ENCODE results near the gene SELENOS. TPM values are rescaled to one million over a fixed set of nuclear protein-coding genes. Genes with fewer than 3 reads are reported as not detected.

SELENOS gene
- total RNA-seq, 1 donor from 2014 or later, result 24.5 TPM

GRCh38 chr15:101276501-101277037 lies 716 bp downstream of the SELENOS start:
- no peak for DNase-seq
- H3K4me3 Mint-ChIP-seq, result peak overlapping the region; percentile 90
- ChIA-PET CTCF (interaction anchor here (1.0 to 1.1 kb wide), 2 partner anchors 12 to 379 kb away, joined by 3 to 4 read pairs; no protein-coding TSS in a partner anchor), POLR2A (interaction anchor here (0.7 to 1.6 kb wide), 4 partner anchors 16 to 117 kb away, joined by 3 to 9 read pairs (median 6); partner anchors contain the start of genes CHSY1 and SNRPA1)
- peaks cover 61% of the 10 kb centered on the region for H3K36me3 Mint-ChIP-seq (ENCODE audit: low read depth)
- peak overlapping the region; percentile 70 for H3K27ac Mint-ChIP-seq
- peaks cover 14% of the 10 kb centered on the region for H3K4me1 Mint-ChIP-seq
- TF ChIP-seq, protein P1, sequence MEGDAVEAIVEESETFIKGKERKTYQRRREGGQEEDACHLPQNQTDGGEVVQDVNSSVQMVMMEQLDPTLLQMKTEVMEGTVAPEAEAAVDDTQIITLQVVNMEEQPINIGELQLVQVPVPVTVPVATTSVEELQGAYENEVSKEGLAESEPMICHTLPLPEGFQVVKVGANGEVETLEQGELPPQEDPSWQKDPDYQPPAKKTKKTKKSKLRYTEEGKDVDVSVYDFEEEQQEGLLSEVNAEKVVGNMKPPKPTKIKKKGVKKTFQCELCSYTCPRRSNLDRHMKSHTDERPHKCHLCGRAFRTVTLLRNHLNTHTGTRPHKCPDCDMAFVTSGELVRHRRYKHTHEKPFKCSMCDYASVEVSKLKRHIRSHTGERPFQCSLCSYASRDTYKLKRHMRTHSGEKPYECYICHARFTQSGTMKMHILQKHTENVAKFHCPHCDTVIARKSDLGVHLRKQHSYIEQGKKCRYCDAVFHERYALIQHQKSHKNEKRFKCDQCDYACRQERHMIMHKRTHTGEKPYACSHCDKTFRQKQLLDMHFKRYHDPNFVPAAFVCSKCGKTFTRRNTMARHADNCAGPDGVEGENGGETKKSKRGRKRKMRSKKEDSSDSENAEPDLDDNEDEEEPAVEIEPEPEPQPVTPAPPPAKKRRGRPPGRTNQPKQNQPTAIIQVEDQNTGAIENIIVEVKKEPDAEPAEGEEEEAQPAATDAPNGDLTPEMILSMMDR (IDR thresholded peaks at IDR 0.05), result no peak
- no peaks in the 10 kb centered on the region for H3K9me3 Mint-ChIP-seq
- H3K27me3 Mint-ChIP-seq, result no peaks in the 10 kb centered on the region
- intact Hi-C loops (cut with micrococcal nuclease), result loop anchor here (1.0 kb wide), 3 partner anchors 18 to 674 kb away; partner anchors contain the start of genes ASB7, CHSY1 and LINS1
- peak; percentile 19 for ATAC-seq (ENCODE audit: low read depth)

GRCh38 chr15:101275018-101275417 lies 2.3 kb downstream of the SELENOS start:
- ATAC-seq (ENCODE audit: low read depth), result no peak
- POLR2A ChIA-PET, result no interaction called here
- intact Hi-C loops (cut with micrococcal nuclease), result no loop called here
- CTCF ChIA-PET, result no interaction called here
- Mint-ChIP-seq H3K4me3 (no peak overlapping the region), H3K4me1 (peaks cover 14% of the 10 kb centered on the region), H3K36me3 (ENCODE audit: low read depth) (peaks cover 62% of the 10 kb centered on the region), H3K27me3 (no peaks in the 10 kb centered on the region), H3K9me3 (no peaks in the 10 kb centered on the region), H3K27ac (no peak overlapping the region)
- no peak for DNase-seq
- TF ChIP-seq, protein P1 (IDR thresholded peaks at IDR 0.05), result no peak

DNA sequence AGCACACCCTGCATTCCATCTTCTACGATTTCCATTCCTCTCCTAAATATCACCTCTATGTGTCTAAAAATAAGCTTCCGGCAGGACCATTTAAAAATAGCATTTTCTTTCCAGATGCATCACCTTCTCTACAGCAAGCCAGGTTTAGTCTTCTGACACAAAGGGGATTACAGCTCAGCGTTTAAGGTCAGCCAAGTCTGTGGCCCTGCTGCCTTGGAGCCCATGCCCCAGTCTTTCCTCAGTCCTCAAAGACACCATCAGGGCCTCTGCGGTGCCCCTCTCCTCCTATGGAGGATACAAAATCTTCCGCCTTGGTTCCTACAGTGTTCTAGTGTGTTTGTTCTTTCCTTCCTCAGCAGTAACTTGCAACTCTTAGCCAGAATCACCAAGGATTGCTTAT lies 3.8 kb downstream of the SELENOS start:
- intact Hi-C loops (cut with micrococcal nuclease), result no loop called here
- ChIA-PET CTCF (interaction anchor here (1.2 kb wide), 1 partner anchor 15 kb away, joined by 4 read pairs; no protein-coding TSS in a partner anchor), POLR2A (no interaction called here)
- Mint-ChIP-seq H3K4me3 (no peak overlapping the region), H3K36me3 (ENCODE audit: low read depth) (peaks cover 65% of the 10 kb centered on the region), H3K27ac (no peak overlapping the region), H3K4me1 (peaks cover 14% of the 10 kb centered on the region), H3K9me3 (no peaks in the 10 kb centered on the region), H3K27me3 (no peaks in the 10 kb centered on the region)
- TF ChIP-seq, protein P1 (IDR thresholded peaks at IDR 0.05), result no peak
- ATAC-seq (ENCODE audit: low read depth) (no peak), DNase-seq (no peak)

GRCh38 chr15:101272584-101272983 lies 4.7 kb downstream of the SELENOS start:
- POLR2A ChIA-PET, result no interaction called here
- H3K27me3 Mint-ChIP-seq, result no peaks in the 10 kb centered on the region

DNA sequence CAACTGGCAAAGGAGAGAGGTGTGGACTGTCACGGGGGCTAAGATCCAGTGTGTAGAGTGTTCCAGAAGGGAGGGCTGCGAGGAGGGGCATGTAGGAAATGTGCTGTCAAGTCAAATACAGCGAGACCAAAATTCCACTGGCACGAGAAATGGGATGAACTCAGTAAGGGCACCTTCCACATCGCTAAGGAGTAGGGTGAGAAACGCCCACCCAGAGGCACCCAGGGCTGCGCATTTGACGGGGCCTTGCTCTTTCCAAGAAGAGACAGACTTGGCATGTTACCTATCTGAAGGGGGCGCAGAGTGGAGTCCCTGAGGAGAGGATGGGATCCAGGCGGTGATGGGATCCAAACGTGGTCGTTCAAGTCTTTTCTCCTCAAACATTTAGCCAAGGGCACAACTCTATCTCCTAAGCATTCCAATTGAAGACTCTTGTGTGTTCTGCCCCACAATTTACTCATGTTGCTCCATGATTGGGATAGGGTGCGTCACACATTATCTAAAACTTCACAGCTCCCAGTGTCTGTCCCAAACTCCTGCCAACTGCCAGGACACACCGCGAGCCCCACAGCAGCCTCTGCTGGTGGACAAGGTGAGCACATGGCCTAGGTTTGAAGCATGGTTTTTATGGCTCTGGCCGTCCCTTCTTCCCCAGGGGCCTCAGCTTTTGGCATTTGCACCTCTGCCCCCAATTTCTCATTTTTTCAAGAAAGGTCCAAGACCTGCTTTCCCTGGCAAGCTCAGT lies 7.6 kb downstream of the SELENOS start:
- TF ChIP-seq, protein P1 (IDR thresholded peaks at IDR 0.05), result no peak
- Mint-ChIP-seq H3K27ac (no peak overlapping the region), H3K4me3 (no peak overlapping the region), H3K36me3 (ENCODE audit: low read depth) (peaks cover 54% of the 10 kb centered on the region), H3K27me3 (no peaks in the 10 kb centered on the region), H3K9me3 (no peaks in the 10 kb centered on the region), H3K4me1 (no peaks in the 10 kb centered on the region)
- DNase-seq, result no peak
- POLR2A ChIA-PET, result no interaction called here
- CTCF ChIA-PET, result no interaction called here
- no peak for ATAC-seq (ENCODE audit: low read depth)
- intact Hi-C loops (cut with micrococcal nuclease), result no loop called here

More at GRCh38 chr15:101272584-101272983, 4.7 kb downstream of the SELENOS start:
- no peak for DNase-seq
- intact Hi-C loops (cut with micrococcal nuclease), result no loop called here
- H3K36me3 Mint-ChIP-seq (ENCODE audit: low read depth), result peaks cover 65% of the 10 kb centered on the region
- CTCF ChIA-PET, result interaction anchor here (1.2 kb wide), 1 partner anchor 14 kb away, joined by 4 read pairs; no protein-coding TSS in a partner anchor
- H3K4me3 Mint-ChIP-seq, result no peak overlapping the region
- H3K9me3 Mint-ChIP-seq, result no peaks in the 10 kb centered on the region
- no peak overlapping the region for H3K27ac Mint-ChIP-seq
- peaks cover 8% of the 10 kb centered on the region for H3K4me1 Mint-ChIP-seq
- TF ChIP-seq, protein P1 (IDR thresholded peaks at IDR 0.05), result no peak
- ATAC-seq (ENCODE audit: low read depth), result no peak
